Hypothalamus (tissue), 51 donors: ENCODE measurements around the gene GGCX.
"Not testable (repeated sequence)": the region's sequence is repeated elsewhere in the genome, so short reads cannot be mapped to it uniquely, and the experiment has no call there.

Source experiments
- DNase-seq, 51 donors: peaks; one replicate each; lab custom pipeline; 2025; lab: John Stamatoyannopoulos, UW

GGCX gene

GRCh38 chr2:85544915-85545779 lies 16.1 kb downstream of the GGCX start:
- DNase-seq, result not testable (repeated sequence)

GRCh38 chr2:85544254-85544691 lies 17.0 kb downstream of the GGCX start:
- not testable (repeated sequence) for DNase-seq

GRCh38 chr2:85542777-85543176 lies 18.5 kb downstream of the GGCX start:
- no peak for DNase-seq

- DNase-seq, result no peak
Measured at GRCh38 chr2:85541753-85542457, 19.4 kb downstream of the GGCX start.

GRCh38 chr2:85541262-85541661 lies 20.0 kb downstream of the GGCX start:
- DNase-seq, result no peak

GRCh38 chr2:85540133-85540648 lies 21.1 kb downstream of the GGCX start:
- DNase-seq, result no peak

GRCh38 chr2:85539361-85540132 lies 21.7 kb downstream of the GGCX start:
- DNase-seq, result peak in 47 of 51 donors; percentile 13 to 88 (median 61)

GRCh38 chr2:85538507-85539360 lies 22.6 kb downstream of the GGCX start, which contains the start of gene MAT2A:
Gene MAT2A (plus strand): TSS chr2:85539168. CDS start chr2:85539288, 120 bp downstream.
- DNase-seq, result peak; percentile 79 to 99 (median 92)

- peak in 46 of 51 donors; percentile 11 to 84 (median 53) for DNase-seq
Measured at GRCh38 chr2:85537600-85538506, 23.4 kb downstream of the GGCX start.

- DNase-seq, result peak in 2 of 51 donors; percentile 7 to 34
Measured at GRCh38 chr2:85536479-85536878, 24.8 kb downstream of the GGCX start.

- no peak for DNase-seq
Measured at GRCh38 chr2:85534881-85535280, 26.4 kb downstream of the GGCX start.

GRCh38 chr2:85534099-85534498 lies 27.2 kb downstream of the GGCX start:
- DNase-seq, result no peak

- no peak for DNase-seq
Measured at GRCh38 chr2:85531589-85531988, 29.7 kb downstream of the GGCX start.

- DNase-seq, result no peak
Measured at GRCh38 chr2:85529809-85530208, 31.5 kb downstream of the GGCX start.

GRCh38 chr2:85528355-85528754 lies 32.9 kb downstream of the GGCX start:
- no peak for DNase-seq

GRCh38 chr2:85527787-85528186 lies 33.5 kb downstream of the GGCX start:
- no peak for DNase-seq

- DNase-seq, result no peak
Measured at GRCh38 chr2:85525567-85525966, 35.7 kb downstream of the GGCX start.

- DNase-seq, result no peak
Measured at GRCh38 chr2:85525029-85525428, 36.3 kb downstream of the GGCX start.
